HCT116 (cell line): ENCODE data around the gene GRID2. TPM values are rescaled to one million over a fixed set of nuclear protein-coding genes. Genes with fewer than 3 reads are reported as not detected.

Experiments
- ATAC-seq: fragments of 200-7000 bp; cut with Tn5 transposase; 2 replicates; pipeline ENCODE4 v1.9.1; 2020; ENCODE audit warnings: mild to moderate bottlenecking, moderate library complexity
- BruUV-seq: library from RNA; stranded (reverse); fragments of 400-500 nt; replicated peaks from 2 replicates; lab custom pipeline; 2021; lab: Mats Ljungman, UMichigan
- CTCF ChIA-PET: fragments of 300-600 bp; sonication (Branson Sonifier 250); formaldehyde crosslinking; loops from one replicate; lab custom pipeline; 2021; ENCODE audit warnings: antibody characterized with exemption; lab: Charles Lee
- POLR2A ChIA-PET: fragments of 300-600, 350-600 bp; sonication (Branson Sonifier 250); formaldehyde crosslinking; loops from one replicate; lab custom pipeline; 2021; ENCODE audit warnings: antibody characterized with exemption; lab: Charles Lee
- RAD21 ChIA-PET, 2 experiments: fragments of 300-600 bp; sonication (Branson Sonifier 250); formaldehyde crosslinking; loops; one replicate each; lab custom pipeline; 2023; ENCODE audit warnings: low total read pairs in 2 of 2; ENCODE audit not compliant: uncharacterized antibody in 2 of 2, unreplicated experiment in 2 of 2, low non-redundant PET in 1 of 2; lab: Charles Lee
- DNase-seq: peaks from one replicate; pipeline ENCODE4 v3.0.0-alpha.2; 2010; ENCODE audit warnings: low read depth, low spot score
- H2AFZ ChIP-seq: fragments of 200-600 bp; shearing (Covaris generic), sonication (generic); 2 replicates; pipeline ENCODE4 v1.6.1; 2017; ENCODE audit warnings: low read depth, mixed run types, mixed read lengths, antibody characterized with exemption, low read length; ENCODE audit not compliant: poor library complexity, severe bottlenecking
- H3K27ac ChIP-seq: 2 replicates; pipeline ENCODE4 v1.5.1; 2012; ENCODE audit warnings: low read depth, low read length
- H3K27me3 ChIP-seq: fragments of 200-600 bp; sonication (generic); 2 replicates; pipeline ENCODE4 v1.6.1; 2016; ENCODE audit warnings: mixed run types, low read length, mixed read lengths; ENCODE audit not compliant: insufficient read depth
- H3K36me3 ChIP-seq, 2 experiments: fragments of 200-500 bp in 1 of 2; fragments of 200-600 bp in 1 of 2; sonication (Bioruptor generic) in 1 of 2; sonication (generic) in 1 of 2; 2 replicates each; pipeline versions ENCODE4 v1.5.1 to v1.6.1; 2014 to 2016; ENCODE audit warnings: low read length in 2 of 2, inconsistent platforms in 1 of 2, mixed read lengths in 1 of 2, mixed run types in 1 of 2; ENCODE audit not compliant: insufficient read depth in 2 of 2, control insufficient read depth in 1 of 2
- H3K4me1 ChIP-seq, 2 experiments: fragments of 200-600 bp in 1 of 2; sonication (generic) in 1 of 2; 2 replicates each; pipeline versions ENCODE4 v1.5.1 to v1.6.1; 2012 to 2017; ENCODE audit warnings: low read length in 2 of 2, inconsistent platforms in 1 of 2, mild to moderate bottlenecking in 1 of 2, mixed read lengths in 1 of 2, mixed run types in 1 of 2, moderate library complexity in 1 of 2; ENCODE audit not compliant: insufficient read depth in 2 of 2, control insufficient read depth in 1 of 2
- H3K4me2 ChIP-seq: fragments of 200-600 bp; sonication (generic); 2 replicates; pipeline ENCODE4 v1.6.1; 2017; ENCODE audit warnings: mixed run types, low read length, mixed read lengths
- H3K4me3 ChIP-seq, 2 experiments: fragments of 200-600 bp in 1 of 2; sonication (generic) in 1 of 2; replicated peaks in 1 of 2; 2 replicates each; pipeline ENCODE4 v1.5.1; 2011 to 2016; ENCODE audit warnings: low read length in 2 of 2, control low read depth in 1 of 2, low read depth in 1 of 2, mild to moderate bottlenecking in 1 of 2, mixed read lengths in 1 of 2, mixed run types in 1 of 2
- H3K79me2 ChIP-seq: fragments of 200-600 bp; sonication (generic); 2 replicates; pipeline ENCODE4 v1.6.1; 2017; ENCODE audit warnings: mild to moderate bottlenecking, mixed run types, low read length, moderate library complexity, mixed read lengths; ENCODE audit not compliant: insufficient read depth
- H3K9ac ChIP-seq: fragments of 200-600 bp; sonication (generic); 2 replicates; pipeline ENCODE4 v1.6.1; 2016; ENCODE audit warnings: low read length, mixed read lengths
- H3K9me2 ChIP-seq: fragments of 200-600 bp; sonication (generic), shearing (Covaris generic); 2 replicates; pipeline ENCODE4 v1.6.1; 2017; ENCODE audit warnings: mixed run types, mild to moderate bottlenecking, moderate library complexity; ENCODE audit not compliant: insufficient read depth
- H3K9me3 ChIP-seq, 2 experiments: fragments of 200-500 bp in 1 of 2; fragments of 200-600 bp in 1 of 2; sonication (Bioruptor generic) in 1 of 2; sonication (generic) in 1 of 2; 2 replicates each; pipeline ENCODE4 v1.6.1; 2014 to 2017; ENCODE audit warnings: low read length in 2 of 2, mixed read lengths in 2 of 2, inconsistent platforms in 1 of 2, low read depth in 1 of 2, mild to moderate bottlenecking in 1 of 2, mixed run types in 1 of 2, moderate library complexity in 1 of 2; ENCODE audit not compliant: control insufficient read depth in 1 of 2, insufficient read depth in 1 of 2
- H4K20me1 ChIP-seq: fragments of 200-600 bp; sonication (generic), shearing (Covaris generic); 2 replicates; pipeline ENCODE4 v1.6.1; 2017; ENCODE audit warnings: mixed run types, mild to moderate bottlenecking, moderate library complexity; ENCODE audit not compliant: insufficient read depth
- CBX3 ChIP-seq: IDR thresholded peaks from 2 replicates; pipeline ENCODE4 v1.6.1; 2012; ENCODE audit warnings: low read depth
- CEBPB ChIP-seq: IDR thresholded peaks from 2 replicates; pipeline ENCODE4 v1.6.1; 2012; ENCODE audit warnings: low read depth
- CTCF ChIP-seq, 3 experiments: fragments of 200-600 bp in 1 of 3; sonication (generic) in 1 of 3; IDR thresholded peaks in 2 of 3; conservative IDR thresholded peaks in 1 of 3; 2 replicates each; pipeline ENCODE4 v1.5.1; 2012 to 2017; ENCODE audit warnings: low read depth in 2 of 3, low read length in 2 of 3, antibody characterized with exemption in 1 of 3, borderline replicate concordance in 1 of 3, control low read depth in 1 of 3, mild to moderate bottlenecking in 1 of 3, mixed read lengths in 1 of 3, mixed run types in 1 of 3, moderate library complexity in 1 of 3; ENCODE audit not compliant: insufficient read depth in 1 of 3
- EGR1 ChIP-seq: IDR thresholded peaks from 2 replicates; pipeline ENCODE4 v1.6.1; 2012; ENCODE audit warnings: low read depth
- EZH2 ChIP-seq: fragments of 200-600 bp; sonication (generic); IDR thresholded peaks from 2 replicates; pipeline ENCODE4 v1.6.1; 2017; ENCODE audit warnings: antibody characterized with exemption, mixed run types
- EZH2phosphoT487 ChIP-seq: fragments of 200-600 bp; IDR thresholded peaks from 2 replicates; pipeline ENCODE4 v1.6.1; 2018; ENCODE audit warnings: antibody characterized with exemption, borderline replicate concordance
- JUND ChIP-seq: IDR thresholded peaks from 2 replicates; pipeline ENCODE4 v1.6.1; 2012
- MAX ChIP-seq: IDR thresholded peaks from 2 replicates; pipeline ENCODE4 v1.6.1; 2012
- POLR2A ChIP-seq: IDR thresholded peaks from 2 replicates; pipeline ENCODE4 v1.7.0; 2011; ENCODE audit warnings: borderline replicate concordance; ENCODE audit not compliant: insufficient read depth, insufficient read length; ENCODE audit errors: extremely low read depth
- POLR2AphosphoS5 ChIP-seq: IDR thresholded peaks from 2 replicates; pipeline ENCODE4 v1.6.1; 2011; ENCODE audit warnings: mild to moderate bottlenecking, low read depth, low read length, moderate library complexity
- RAD21 ChIP-seq: IDR thresholded peaks from 2 replicates; pipeline ENCODE4 v1.6.1; 2012; ENCODE audit warnings: low read depth, mild to moderate bottlenecking
- REST ChIP-seq: IDR thresholded peaks from 2 replicates; pipeline ENCODE4 v1.6.1; 2012; ENCODE audit warnings: low read depth
- SIN3A ChIP-seq: IDR thresholded peaks from 2 replicates; pipeline ENCODE4 v1.6.1; 2012; ENCODE audit warnings: low read depth
- SP1 ChIP-seq: IDR thresholded peaks from 2 replicates; pipeline ENCODE4 v1.6.1; 2012; ENCODE audit warnings: low read depth
- SRF ChIP-seq: IDR thresholded peaks from 2 replicates; pipeline ENCODE4 v1.6.1; 2012; ENCODE audit warnings: low read depth
- ZBTB33 ChIP-seq: IDR thresholded peaks from 2 replicates; pipeline ENCODE4 v1.6.1; 2011; ENCODE audit warnings: mild to moderate bottlenecking, low read length, moderate library complexity; ENCODE audit not compliant: insufficient replicate concordance; ENCODE audit errors: extremely low read depth
- ZNF274 ChIP-seq: fragments of 200-500 bp; sonication (Bioruptor generic); IDR thresholded peaks from 2 replicates; pipeline ENCODE4 v1.6.1; 2014; ENCODE audit warnings: mild to moderate bottlenecking, low read depth, low read length, inconsistent platforms
- intact Hi-C: fragments of 100-400 bp; cut with micrococcal nuclease; formaldehyde crosslinking; loops from 2 replicates; pipeline ENCODE4 v1.10.0; 2022
- total RNA-seq: library from RNA; stranded (reverse); gene quantifications from one replicate; pipeline ENCODE4 v1.2.1, GENCODE V29; 2021; ENCODE audit not compliant: unreplicated experiment

The GRID2 gene
- total RNA-seq, 1 experiment from 2014 or later = not detected

- H3K4me2 ChIP-seq = no peak overlapping the region
- no peaks in the 10 kb centered on the region for H3K27me3 ChIP-seq
- intact Hi-C loops = no loop called here
- TF ChIP-seq EZH2phosphoT487 (no peak), RAD21 (no peak), POLR2AphosphoS5 (no peak), CBX3 (no peak), ZBTB33 (no peak), REST (no peak), ZNF274 (no peak), CEBPB (no peak), SP1 (no peak), JUND (no peak), EZH2 (no peak), MAX (no peak), CTCF (IDR thresholded peaks at IDR 0.05 in 2 of 3, conservative IDR thresholded peaks at IDR 0.05 in 1 of 3; ENCODE audit: borderline replicate concordance in 1 of 3, insufficient read depth in 1 of 3, low read depth in 2 of 3, low read length in 2 of 3) (no peak), POLR2A (no peak), SRF (no peak), SIN3A (no peak), EGR1 (no peak)
- CTCF ChIA-PET = no interaction called here
- no TSS peak for BruUV-seq
- H3K9ac ChIP-seq = no peak overlapping the region
- ATAC-seq (no peak), DNase-seq (no peak)
- no peaks in the 10 kb centered on the region for H4K20me1 ChIP-seq
- no peaks in the 10 kb centered on the region for H3K9me3 ChIP-seq
- no peaks in the 10 kb centered on the region for H3K9me2 ChIP-seq
- H3K4me3 ChIP-seq = no peak overlapping the region
- no peaks in the 10 kb centered on the region for H3K79me2 ChIP-seq
- POLR2A ChIA-PET = no interaction called here
- H2AFZ ChIP-seq = no peak overlapping the region
- RAD21 ChIA-PET = no interaction called here
- no peak overlapping the region for H3K27ac ChIP-seq
- H3K36me3 ChIP-seq = no peaks in the 10 kb centered on the region
- no peaks in the 10 kb centered on the region for H3K4me1 ChIP-seq
Measured at GRCh38 chr4:92483341-92483740, 179.6 kb downstream of the GRID2 start.
